ENCODE data around the gene VGLL1.

VGLL1 gene

DNA sequence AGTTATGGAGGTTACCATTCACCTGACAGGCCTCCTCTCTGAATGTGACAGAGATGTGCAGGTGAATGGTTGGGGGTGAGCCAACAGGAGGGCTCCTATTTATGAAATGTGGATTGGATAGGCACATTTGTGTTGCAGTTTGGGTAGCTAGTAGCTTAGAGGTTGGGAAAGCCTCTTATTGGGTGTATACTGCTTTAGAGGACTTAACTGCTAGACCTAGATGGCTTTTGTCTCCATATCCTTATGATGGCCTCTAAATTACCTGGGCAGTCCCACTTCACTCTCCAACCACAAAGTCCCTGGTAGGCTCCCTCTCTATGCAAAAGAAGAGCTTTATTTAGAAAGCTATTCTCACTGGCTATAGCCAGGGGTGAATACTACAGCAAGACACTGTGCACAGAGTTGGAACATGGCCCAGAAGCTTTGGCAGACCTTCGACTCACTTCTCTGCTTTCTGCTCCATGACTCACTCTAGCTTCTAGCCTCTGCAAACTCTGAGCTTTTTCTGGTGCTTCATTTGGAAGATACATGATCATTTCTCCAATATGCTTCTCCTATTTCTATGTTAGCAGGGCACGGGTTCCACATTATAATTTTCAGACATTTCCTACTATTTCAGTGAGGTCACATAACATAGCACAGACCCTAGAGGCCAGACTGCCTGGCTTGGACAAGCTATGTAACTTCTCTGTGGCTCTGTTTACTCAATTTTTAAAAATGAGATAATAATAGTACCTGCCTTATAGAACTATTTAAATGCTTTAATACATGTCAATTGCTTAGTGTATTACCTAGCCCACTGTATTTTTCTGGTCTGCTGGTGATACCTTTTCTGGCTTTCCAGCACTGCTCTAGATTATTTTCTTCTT lies 6.0 kb upstream of the VGLL1 start:
- Histone ChIP-seq H3K4me3 (ENCODE audit: low read length) (peak overlapping the region; percentile 48), H3K4me1 (ENCODE audit: control insufficient read depth, insufficient read depth, low read length) (peaks cover 21% of the 10 kb centered on the region), H3K9ac (ENCODE audit: low read length) (peak overlapping the region; percentile 76), H3K27me3 (replicated peaks; ENCODE audit: control insufficient read depth, insufficient read depth, low read length) (peaks cover 6% of the 10 kb centered on the region), H3K9me3 (ENCODE audit: control insufficient read depth, low read length) (no peaks in the 10 kb centered on the region), H3K36me3 (ENCODE audit: control insufficient read depth, insufficient read depth, low read length, severe bottlenecking) (no peaks in the 10 kb centered on the region)
- peak; percentile 83 for DNase-seq (ENCODE audit: low read depth)

DNA sequence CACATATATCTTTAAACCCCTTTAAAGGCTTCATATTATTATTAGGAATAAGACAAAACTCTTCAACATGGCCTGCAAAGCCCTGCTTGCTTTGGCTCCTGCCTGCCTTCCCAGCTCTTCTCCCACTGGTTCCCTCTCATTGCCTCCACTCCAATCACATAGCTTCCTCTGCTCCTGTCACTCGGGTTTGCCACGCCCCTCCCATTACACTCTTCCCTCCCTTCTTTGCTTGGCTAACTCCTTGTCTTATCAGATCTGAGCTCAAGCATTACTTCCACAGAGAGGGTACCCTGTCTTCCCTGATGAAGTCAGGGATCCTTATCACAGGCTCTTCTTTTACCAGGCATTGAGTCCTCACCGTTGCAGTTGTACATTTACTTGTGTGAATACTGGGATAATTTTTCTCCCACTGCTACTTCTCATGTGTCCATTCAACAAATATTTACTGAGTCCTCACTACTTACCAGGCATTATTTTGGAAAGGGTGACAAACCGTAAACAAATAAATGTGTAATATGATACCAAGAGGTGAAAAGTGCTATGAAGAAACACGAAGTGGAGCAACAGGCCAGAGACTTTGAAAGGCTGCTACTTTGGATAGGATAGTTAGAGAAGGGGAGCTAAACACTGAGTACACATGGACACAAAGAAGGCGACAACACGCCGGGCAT lies 3.2 kb upstream of the VGLL1 start:
- H3K4me1 ChIP-seq (ENCODE audit: control insufficient read depth, insufficient read depth, low read length), result peaks cover 21% of the 10 kb centered on the region
- no peak for DNase-seq (ENCODE audit: low read depth)

DNA sequence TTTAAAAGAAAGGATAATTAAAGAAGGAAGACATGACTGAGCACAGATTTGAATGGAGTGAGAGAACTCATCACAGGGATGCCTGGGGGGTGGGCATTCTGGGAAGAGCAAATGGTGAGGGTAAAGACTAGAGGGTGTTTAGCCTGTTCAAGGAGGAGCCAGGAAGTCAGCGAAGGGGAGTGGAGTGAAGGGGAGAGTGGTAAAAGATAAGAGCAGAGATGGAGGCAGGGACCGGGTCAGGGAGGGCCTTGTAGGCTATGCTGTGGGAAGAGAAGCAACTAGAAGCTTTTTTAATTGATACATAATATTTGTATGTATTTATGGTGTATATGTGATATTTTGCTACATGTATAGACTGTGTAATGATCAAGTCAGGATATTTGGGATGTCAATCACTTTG lies 2.2 kb upstream of the VGLL1 start:
- no peaks in the 10 kb centered on the region for H3K36me3 ChIP-seq (ENCODE audit: control insufficient read depth, insufficient read depth, low read length, severe bottlenecking)
- peaks cover 19% of the 10 kb centered on the region for H3K27me3 ChIP-seq (replicated peaks; ENCODE audit: control insufficient read depth, insufficient read depth, low read length)
- H3K9ac ChIP-seq (ENCODE audit: low read length), result no peak overlapping the region
- peaks cover 21% of the 10 kb centered on the region for H3K4me1 ChIP-seq (ENCODE audit: control insufficient read depth, insufficient read depth, low read length)
- no peak overlapping the region for H3K4me3 ChIP-seq (ENCODE audit: low read length)
- H3K9me3 ChIP-seq (ENCODE audit: control insufficient read depth, low read length), result no peaks in the 10 kb centered on the region
- DNase-seq (ENCODE audit: low read depth), result no peak

More for the DNA sequence above, 3.2 kb upstream of the VGLL1 start:
- peaks cover 13% of the 10 kb centered on the region for H3K27me3 ChIP-seq (replicated peaks; ENCODE audit: control insufficient read depth, insufficient read depth, low read length)
- no peaks in the 10 kb centered on the region for H3K36me3 ChIP-seq (ENCODE audit: control insufficient read depth, insufficient read depth, low read length, severe bottlenecking)
- no peak overlapping the region for H3K9ac ChIP-seq (ENCODE audit: low read length)
- H3K4me3 ChIP-seq (ENCODE audit: low read length), result no peak overlapping the region
- H3K9me3 ChIP-seq (ENCODE audit: control insufficient read depth, low read length), result no peaks in the 10 kb centered on the region

DNA sequence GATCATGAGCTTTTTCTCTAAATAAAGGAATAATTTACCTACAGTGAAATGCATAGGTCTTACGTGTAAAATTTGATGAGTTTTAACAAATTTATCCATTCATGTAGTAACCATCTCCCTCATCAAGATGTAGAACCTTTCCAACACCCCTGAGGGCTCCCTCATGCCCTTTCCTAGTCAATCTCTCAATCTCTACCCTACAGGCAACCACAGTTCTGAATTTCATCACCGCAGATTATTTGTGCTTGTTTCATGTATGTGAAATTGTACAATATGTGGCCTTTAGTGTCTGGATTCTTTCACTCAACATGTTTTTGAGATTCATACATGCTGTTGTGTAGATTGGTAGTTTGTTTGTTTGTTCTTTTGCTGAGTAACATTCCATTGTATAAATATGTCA lies 2.1 kb downstream of the VGLL1 start:
- Histone ChIP-seq H3K4me1 (ENCODE audit: control insufficient read depth, insufficient read depth, low read length) (no peaks in the 10 kb centered on the region), H3K9ac (ENCODE audit: low read length) (no peak overlapping the region), H3K4me3 (ENCODE audit: low read length) (no peak overlapping the region), H3K36me3 (ENCODE audit: control insufficient read depth, insufficient read depth, low read length, severe bottlenecking) (no peaks in the 10 kb centered on the region), H3K27me3 (replicated peaks; ENCODE audit: control insufficient read depth, insufficient read depth, low read length) (peaks cover 40% of the 10 kb centered on the region), H3K9me3 (ENCODE audit: control insufficient read depth, low read length) (no peaks in the 10 kb centered on the region)
- peak; percentile 3 for DNase-seq (ENCODE audit: low read depth)

DNA sequence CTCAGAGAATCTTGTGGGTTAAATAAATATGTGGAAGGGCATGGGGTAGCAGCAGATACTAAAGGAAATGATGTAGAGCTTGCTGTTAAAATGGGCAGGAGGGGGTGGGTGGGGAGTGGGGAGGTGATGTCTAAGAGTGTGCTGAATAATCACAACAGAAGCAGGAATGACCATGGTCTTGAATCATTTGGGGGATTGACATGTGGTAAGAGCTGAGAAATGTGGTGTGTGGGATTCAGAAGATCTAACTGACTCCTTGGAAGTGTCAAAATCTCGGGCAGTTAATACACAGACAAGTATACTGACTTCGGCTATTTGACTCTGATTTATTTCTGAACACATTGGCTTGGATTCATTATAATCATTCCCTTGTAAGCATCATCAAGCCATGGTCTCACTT lies 6.8 kb downstream of the VGLL1 start:
- Histone ChIP-seq H3K4me1 (ENCODE audit: control insufficient read depth, insufficient read depth, low read length) (no peaks in the 10 kb centered on the region), H3K27me3 (replicated peaks; ENCODE audit: control insufficient read depth, insufficient read depth, low read length) (peaks cover 47% of the 10 kb centered on the region), H3K36me3 (ENCODE audit: control insufficient read depth, insufficient read depth, low read length, severe bottlenecking) (no peaks in the 10 kb centered on the region), H3K9ac (ENCODE audit: low read length) (no peak overlapping the region), H3K4me3 (ENCODE audit: low read length) (no peak overlapping the region), H3K9me3 (ENCODE audit: control insufficient read depth, low read length) (no peaks in the 10 kb centered on the region)
- no peak for DNase-seq (ENCODE audit: low read depth)

DNA sequence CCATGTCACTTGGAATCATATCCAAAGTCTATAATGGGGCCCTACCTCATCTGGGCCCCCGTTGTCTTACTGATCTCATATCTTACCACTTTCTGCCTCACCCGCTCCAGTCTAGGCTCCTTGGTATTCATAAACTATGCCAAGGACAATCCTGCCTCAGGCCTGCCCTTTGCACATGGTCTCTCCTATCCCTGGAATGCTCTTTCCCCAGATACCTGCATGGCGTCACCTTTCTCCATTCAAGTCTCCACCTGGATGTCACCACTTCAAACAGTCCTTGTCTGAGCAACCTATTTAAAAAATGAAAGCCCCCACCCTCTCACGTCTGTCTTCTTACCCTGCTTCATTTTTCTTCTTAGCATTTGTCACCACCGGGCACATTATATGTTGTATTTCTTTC lies 8.2 kb downstream of the VGLL1 start:
- no peak for DNase-seq (ENCODE audit: low read depth)
- Histone ChIP-seq H3K27me3 (replicated peaks; ENCODE audit: control insufficient read depth, insufficient read depth, low read length) (peaks cover 37% of the 10 kb centered on the region), H3K36me3 (ENCODE audit: control insufficient read depth, insufficient read depth, low read length, severe bottlenecking) (no peaks in the 10 kb centered on the region), H3K9ac (ENCODE audit: low read length) (no peak overlapping the region), H3K4me3 (ENCODE audit: low read length) (no peak overlapping the region), H3K4me1 (ENCODE audit: control insufficient read depth, insufficient read depth, low read length) (no peaks in the 10 kb centered on the region), H3K9me3 (ENCODE audit: control insufficient read depth, low read length) (no peaks in the 10 kb centered on the region)

DNA sequence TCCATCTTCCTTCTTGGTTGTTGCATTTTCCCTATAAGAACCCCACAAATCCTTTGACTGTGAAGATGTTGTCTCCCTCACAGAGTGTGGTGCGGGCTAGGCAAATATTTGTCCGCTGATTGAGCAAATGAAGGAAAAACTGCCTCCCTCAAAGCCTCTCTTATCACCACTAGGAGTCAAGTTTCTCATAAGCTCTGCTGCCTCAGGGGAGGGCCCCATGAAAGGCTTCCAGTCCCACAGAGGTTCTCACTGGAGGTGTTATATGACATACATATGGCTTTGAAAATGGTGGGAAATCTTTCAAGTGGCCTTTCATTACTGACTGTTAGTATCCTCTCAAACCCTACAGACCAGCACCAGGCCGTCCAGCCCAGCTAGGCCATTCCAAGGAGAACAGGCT lies 9.3 kb downstream of the VGLL1 start:
- H3K9ac ChIP-seq (ENCODE audit: low read length), result no peak overlapping the region
- no peaks in the 10 kb centered on the region for H3K4me1 ChIP-seq (ENCODE audit: control insufficient read depth, insufficient read depth, low read length)
- H3K9me3 ChIP-seq (ENCODE audit: control insufficient read depth, low read length), result no peaks in the 10 kb centered on the region
- H3K4me3 ChIP-seq (ENCODE audit: low read length), result no peak overlapping the region
- no peaks in the 10 kb centered on the region for H3K36me3 ChIP-seq (ENCODE audit: control insufficient read depth, insufficient read depth, low read length, severe bottlenecking)
- peaks cover 31% of the 10 kb centered on the region for H3K27me3 ChIP-seq (replicated peaks; ENCODE audit: control insufficient read depth, insufficient read depth, low read length)
- DNase-seq (ENCODE audit: low read depth), result no peak

DNA sequence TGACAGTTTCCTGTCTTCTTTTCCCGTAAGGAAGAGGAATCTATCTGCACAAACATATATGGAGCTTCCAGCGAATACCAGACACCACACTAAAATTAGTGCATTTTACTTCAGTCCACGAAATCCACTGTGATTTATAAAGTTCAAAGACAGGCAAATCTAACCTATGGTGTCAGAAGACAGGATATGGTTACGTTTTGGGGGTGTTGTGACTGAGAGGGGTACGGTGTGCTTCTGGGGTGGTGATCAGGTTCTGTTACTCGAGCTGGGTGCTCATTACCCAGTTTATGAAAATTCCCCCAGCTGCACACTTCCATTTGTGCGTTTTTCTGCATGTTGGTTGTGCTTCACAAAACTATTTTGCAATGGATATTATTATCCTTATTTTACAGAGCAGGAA lies 10.3 kb downstream of the VGLL1 start:
- H3K4me3 ChIP-seq (ENCODE audit: low read length), result no peak overlapping the region
- peaks cover 29% of the 10 kb centered on the region for H3K27me3 ChIP-seq (replicated peaks; ENCODE audit: control insufficient read depth, insufficient read depth, low read length)
- H3K36me3 ChIP-seq (ENCODE audit: control insufficient read depth, insufficient read depth, low read length, severe bottlenecking), result no peaks in the 10 kb centered on the region
- H3K9ac ChIP-seq (ENCODE audit: low read length), result no peak overlapping the region
- H3K9me3 ChIP-seq (ENCODE audit: control insufficient read depth, low read length), result no peaks in the 10 kb centered on the region
- H3K4me1 ChIP-seq (ENCODE audit: control insufficient read depth, insufficient read depth, low read length), result no peaks in the 10 kb centered on the region
- DNase-seq (ENCODE audit: low read depth), result no peak

DNA sequence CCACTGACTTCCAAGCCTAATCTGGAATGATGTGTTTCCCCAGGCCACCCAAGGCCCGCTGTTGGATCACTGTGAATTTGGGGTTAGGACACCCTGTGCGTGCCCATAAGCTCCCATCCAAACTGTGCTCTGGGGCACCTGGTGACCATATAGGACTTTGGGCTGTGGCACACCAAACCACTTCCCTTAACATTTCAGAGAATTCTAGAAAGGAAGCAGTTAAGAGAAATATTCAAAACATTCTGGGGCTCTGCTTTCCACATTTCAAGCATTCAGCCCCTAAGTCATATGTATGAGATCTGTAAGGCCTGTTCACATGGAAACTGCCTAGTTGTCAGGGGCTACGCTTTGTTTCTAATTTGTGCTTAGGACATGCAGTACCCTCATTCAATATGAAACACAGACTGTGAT lies 14.4 kb downstream of the VGLL1 start:
- DNase-seq (ENCODE audit: low read depth), result no peak
- H3K27me3 ChIP-seq (replicated peaks; ENCODE audit: control insufficient read depth, insufficient read depth, low read length), result no peaks in the 10 kb centered on the region
- H3K36me3 ChIP-seq (ENCODE audit: control insufficient read depth, insufficient read depth, low read length, severe bottlenecking), result no peaks in the 10 kb centered on the region
- H3K9me3 ChIP-seq (ENCODE audit: control insufficient read depth, low read length), result no peaks in the 10 kb centered on the region
- no peaks in the 10 kb centered on the region for H3K4me1 ChIP-seq (ENCODE audit: control insufficient read depth, insufficient read depth, low read length)
- no peak overlapping the region for H3K9ac ChIP-seq (ENCODE audit: low read length)
- H3K4me3 ChIP-seq (ENCODE audit: low read length), result no peak overlapping the region

DNA sequence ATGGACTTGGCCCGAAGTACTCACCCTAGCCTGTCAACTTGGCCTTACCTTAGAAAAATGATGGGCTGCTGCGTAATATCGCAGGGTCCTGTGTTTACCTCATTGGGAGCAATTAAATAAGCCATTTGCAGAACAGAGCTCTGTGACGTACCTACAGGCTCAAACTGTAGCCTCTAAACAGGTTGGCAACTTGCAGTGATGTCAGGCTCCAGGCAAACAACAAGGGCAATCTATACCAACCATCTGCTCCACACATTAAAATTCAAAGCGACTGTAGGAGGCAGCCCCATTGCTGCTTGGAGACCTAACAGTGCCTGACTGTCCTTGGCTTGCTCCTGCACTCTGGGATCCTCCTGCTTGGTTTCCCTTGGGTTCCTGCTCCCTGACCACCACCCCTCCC lies 17.2 kb downstream of the VGLL1 start:
- no peak overlapping the region for H3K4me3 ChIP-seq (ENCODE audit: low read length)
- H3K36me3 ChIP-seq (ENCODE audit: control insufficient read depth, insufficient read depth, low read length, severe bottlenecking), result no peaks in the 10 kb centered on the region

DNA sequence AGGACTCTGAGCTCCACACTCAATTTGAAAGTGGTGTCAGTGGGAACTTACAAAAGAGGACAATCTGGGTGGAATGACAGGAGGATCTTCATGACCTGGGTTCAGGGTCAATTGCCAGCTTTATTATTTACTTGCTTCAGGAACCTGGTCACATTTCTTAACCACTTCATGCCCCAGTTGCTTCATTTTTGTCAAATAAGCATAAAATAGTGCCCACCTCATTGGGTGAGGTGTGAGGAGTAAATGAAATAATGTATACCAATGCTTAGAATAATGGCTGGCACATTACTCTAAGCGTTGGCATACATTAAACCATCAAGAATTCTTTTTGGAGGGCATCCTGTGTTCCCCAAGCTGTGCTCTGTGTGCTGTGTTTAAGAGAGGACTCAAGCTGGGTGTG lies 19.4 kb downstream of the VGLL1 start:
- no peaks in the 10 kb centered on the region for H3K36me3 ChIP-seq (ENCODE audit: control insufficient read depth, insufficient read depth, low read length, severe bottlenecking)
- no peak overlapping the region for H3K9ac ChIP-seq (ENCODE audit: low read length)
- no peak for DNase-seq (ENCODE audit: low read depth)
- peaks cover 15% of the 10 kb centered on the region for H3K4me1 ChIP-seq (ENCODE audit: control insufficient read depth, insufficient read depth, low read length)
- H3K9me3 ChIP-seq (ENCODE audit: control insufficient read depth, low read length), result no peaks in the 10 kb centered on the region
- no peak overlapping the region for H3K4me3 ChIP-seq (ENCODE audit: low read length)
- H3K27me3 ChIP-seq (replicated peaks; ENCODE audit: control insufficient read depth, insufficient read depth, low read length), result peaks cover 18% of the 10 kb centered on the region

More for the DNA sequence above, 17.2 kb downstream of the VGLL1 start:
- H3K4me1 ChIP-seq (ENCODE audit: control insufficient read depth, insufficient read depth, low read length), result no peaks in the 10 kb centered on the region
- no peak overlapping the region for H3K9ac ChIP-seq (ENCODE audit: low read length)
- no peak for DNase-seq (ENCODE audit: low read depth)
- H3K27me3 ChIP-seq (replicated peaks; ENCODE audit: control insufficient read depth, insufficient read depth, low read length), result peaks cover 11% of the 10 kb centered on the region
- H3K9me3 ChIP-seq (ENCODE audit: control insufficient read depth, low read length), result no peaks in the 10 kb centered on the region

Data from adipocyte (in vitro differentiated cells).